ENCODE data around the gene TEX11.
"Not testable (repeated sequence)": the region's sequence is repeated elsewhere in the genome, so short reads cannot be mapped to it uniquely, and the experiment has no call there.

Gene TEX11

GRCh38 chrX:70754169-70754848, 154.2 kb downstream of the TEX11 start:
- DNase-seq: no peak

GRCh38 chrX:70733774-70734173, 174.7 kb downstream of the TEX11 start:
- not testable (repeated sequence) for DNase-seq

- not testable (repeated sequence) for DNase-seq
These were observed 180.6 kb downstream of the TEX11 start for GRCh38 chrX:70727961-70728360.

- DNase-seq: no peak
These were observed 187.8 kb downstream of the TEX11 start for GRCh38 chrX:70720721-70721120.

GRCh38 chrX:70711336-70711735, 197.2 kb downstream of the TEX11 start:
- DNase-seq: not testable (repeated sequence)

- DNase-seq: no peak
These were observed 214.0 kb downstream of the TEX11 start for GRCh38 chrX:70694339-70695122.

GRCh38 chrX:70679455-70679854, 229.1 kb downstream of the TEX11 start:
- not testable (repeated sequence) for DNase-seq

- no peak for DNase-seq
These were observed 233.2 kb downstream of the TEX11 start for GRCh38 chrX:70675284-70675683.

- no peak for DNase-seq
These were observed 236.2 kb downstream of the TEX11 start for GRCh38 chrX:70672326-70672725.

- DNase-seq: no peak
These were observed 239.4 kb downstream of the TEX11 start for GRCh38 chrX:70669120-70669519.

- peak in 1 of 2 donors; percentile 30 for DNase-seq
These were observed 243.8 kb downstream of the TEX11 start for GRCh38 chrX:70664726-70665125.

- peak in 1 of 2 donors; percentile 2 for DNase-seq
These were observed 247.4 kb downstream of the TEX11 start for GRCh38 chrX:70661124-70661523.

- DNase-seq: not testable (repeated sequence)
These were observed 251.0 kb downstream of the TEX11 start for GRCh38 chrX:70657546-70657945.

- peak in 1 of 2 donors; percentile 0 for DNase-seq
These were observed 252.2 kb downstream of the TEX11 start for GRCh38 chrX:70656304-70656703.

GRCh38 chrX:70647910-70648309, 260.6 kb downstream of the TEX11 start:
- DNase-seq: not testable (repeated sequence)

- DNase-seq: no peak
These were observed 272.3 kb downstream of the TEX11 start for GRCh38 chrX:70636218-70636617.

GRCh38 chrX:70635669-70636068, 272.8 kb downstream of the TEX11 start:
- no peak for DNase-seq

GRCh38 chrX:70635227-70635626, 273.3 kb downstream of the TEX11 start:
- no peak for DNase-seq

GRCh38 chrX:70621743-70622142, 286.8 kb downstream of the TEX11 start:
- DNase-seq: no peak

- no peak for DNase-seq
These were observed 290.0 kb downstream of the TEX11 start for GRCh38 chrX:70618467-70618866.

GRCh38 chrX:70613295-70613694, 295.2 kb downstream of the TEX11 start:
- no peak for DNase-seq

GRCh38 chrX:70605352-70605751, 303.2 kb downstream of the TEX11 start:
- no peak for DNase-seq

- no peak for DNase-seq
These were observed 316.4 kb downstream of the TEX11 start for GRCh38 chrX:70592091-70592490.

GRCh38 chrX:70587158-70587557, 321.4 kb downstream of the TEX11 start:
- not testable (repeated sequence) for DNase-seq

All from CD4-positive, alpha-beta T cell treated with Interferon alpha-2 for 1 hour (primary cell).